Medulla oblongata (tissue), 1 donor: ENCODE results near the gene ARL6IP1.
"Not testable (repeated sequence)": the region's sequence is repeated elsewhere in the genome, so short reads cannot be mapped to it uniquely, and the experiment has no call there.

ENCODE experiments used
- DNase-seq: peaks from one replicate; pipeline ENCODE4 v3.0.0-alpha.2; 2015; ENCODE audit errors: extremely low spot score

Gene ARL6IP1

DNA sequence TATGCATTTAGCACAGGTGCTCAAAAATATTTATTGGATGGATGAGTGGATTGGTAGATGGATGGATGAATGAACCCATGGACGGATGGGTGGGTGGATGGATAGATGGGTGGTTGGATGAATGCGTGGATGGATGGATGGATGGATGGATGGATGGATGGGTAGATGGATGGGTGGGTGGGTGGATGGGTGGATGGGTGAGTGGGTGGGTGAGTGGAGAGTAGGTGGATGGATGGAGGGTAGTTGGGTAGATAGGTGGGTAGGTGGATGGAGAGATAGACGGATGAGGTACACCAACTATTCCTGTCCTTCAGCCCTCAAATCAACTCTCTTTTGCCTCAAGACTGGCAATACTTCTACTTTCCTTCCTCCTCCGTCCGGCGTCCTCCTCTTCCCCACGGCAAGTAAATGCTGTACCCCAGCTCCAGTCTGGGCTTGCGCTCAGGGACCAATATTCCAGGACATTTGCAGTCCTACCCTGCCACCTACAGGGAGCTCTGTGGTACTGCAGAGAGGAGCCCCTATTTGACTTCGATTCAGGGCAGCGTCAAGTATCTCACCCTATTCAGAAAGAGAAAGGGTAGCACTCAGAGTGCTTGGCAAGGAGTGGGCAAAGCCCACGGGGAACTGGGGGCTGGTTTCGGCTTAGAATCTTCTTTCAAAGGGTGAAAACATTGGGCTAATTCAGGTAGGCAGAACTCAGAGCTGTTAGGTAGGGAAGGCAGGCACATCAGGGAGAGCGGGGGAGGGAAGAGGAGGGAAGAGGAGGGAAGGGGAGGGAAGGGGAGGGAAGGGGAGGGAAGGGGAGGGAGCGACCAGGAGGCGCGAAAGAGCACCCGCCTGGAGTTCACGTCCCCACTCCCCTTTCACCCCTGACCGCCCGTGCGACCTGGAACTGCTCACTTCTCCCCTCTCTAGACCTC lies 41.5 kb downstream of the ARL6IP1 start:
- DNase-seq = not testable (repeated sequence)

DNA sequence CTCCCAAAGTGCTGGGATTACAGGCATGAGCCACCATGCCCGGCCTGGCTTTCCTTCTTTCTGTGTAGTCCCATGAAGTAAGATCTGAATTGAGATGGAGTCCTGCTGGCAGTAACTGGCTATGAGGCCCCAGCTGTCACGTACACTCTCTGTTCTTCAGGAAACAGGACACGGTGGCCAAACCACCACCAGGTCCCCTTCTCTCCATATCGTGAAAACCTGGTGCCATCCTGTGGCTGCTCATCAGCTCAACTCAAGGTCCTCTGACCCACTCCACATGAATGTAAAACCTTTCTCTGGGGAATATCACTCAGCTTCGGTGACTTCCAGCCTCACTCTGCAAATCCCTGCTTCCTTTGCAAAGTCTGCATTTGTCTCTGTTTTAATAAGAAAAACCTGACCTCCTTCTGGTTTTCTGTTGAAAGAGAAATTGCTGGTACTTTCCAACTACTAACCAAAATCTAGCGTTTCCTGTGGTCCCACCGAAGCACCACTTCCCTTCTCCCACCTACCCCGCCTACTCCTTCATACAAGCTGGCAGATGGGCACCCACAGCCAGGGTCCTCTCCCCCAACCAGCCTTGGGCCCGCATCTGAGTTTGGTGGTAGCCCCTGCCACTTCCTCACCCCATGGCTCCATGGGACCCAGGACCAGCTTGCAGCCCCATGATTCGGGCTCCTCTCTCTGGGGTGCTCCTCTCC lies 43.2 kb downstream of the ARL6IP1 start:
- not testable (repeated sequence) for DNase-seq

DNA sequence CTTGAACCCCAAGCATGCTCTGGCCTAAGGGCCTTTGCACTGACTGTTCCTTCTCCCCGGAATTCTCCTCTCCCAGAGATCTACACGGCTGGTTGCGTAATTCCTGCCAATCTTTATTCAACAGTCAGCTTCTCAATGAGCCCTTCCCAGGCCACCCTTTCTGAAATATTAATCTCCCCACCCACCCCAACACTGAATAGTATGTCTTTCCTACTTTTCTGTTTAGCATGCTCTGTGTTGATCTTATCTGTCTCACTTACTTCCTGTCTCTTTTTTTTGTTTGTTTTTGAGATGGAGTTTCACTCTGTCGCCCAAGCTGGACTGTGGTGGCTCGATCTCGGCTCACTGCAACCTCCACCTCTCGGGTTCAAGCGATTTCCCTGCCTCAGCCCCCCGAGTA lies 44.7 kb downstream of the ARL6IP1 start:
- not testable (repeated sequence) for DNase-seq

DNA sequence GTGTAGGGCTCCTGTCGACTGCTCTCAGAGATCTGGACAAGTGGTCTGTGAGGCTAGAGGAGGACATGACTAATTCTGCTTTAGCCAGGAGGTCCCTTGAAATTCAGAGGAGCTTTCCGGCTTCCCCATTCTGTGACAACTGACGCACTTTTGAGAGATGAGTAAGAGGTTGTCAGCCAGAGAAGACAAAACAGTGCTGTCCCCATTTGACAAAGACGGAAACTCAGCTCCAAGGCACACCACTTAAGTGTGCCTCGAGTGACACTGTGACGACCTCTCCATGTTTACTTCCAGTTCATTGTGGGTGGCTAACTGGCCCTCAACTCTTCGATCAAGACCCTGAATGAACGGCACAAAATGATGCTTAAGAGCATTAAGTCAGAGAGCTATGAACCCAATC lies 58.5 kb downstream of the ARL6IP1 start:
- DNase-seq = not testable (repeated sequence)
